H1 (cell line): ENCODE data around the gene GBP6.

Experiments used
- BRCA1 ChIP-seq: IDR thresholded peaks from 2 replicates; pipeline ENCODE4 v1.6.1; 2012; ENCODE audit warnings: low read depth, low read length, improper control_type of control experiment
- CTCF ChIP-seq, 3 experiments: IDR thresholded peaks; 1 replicate in 2 of 3; 2 replicates in 1 of 3; pipeline versions ENCODE4 v1.5.1 to v1.6.1; 2011; ENCODE audit warnings: low read length in 3 of 3, mild to moderate bottlenecking in 3 of 3, inconsistent platforms in 2 of 3, low read depth in 1 of 3, moderate library complexity in 1 of 3; ENCODE audit not compliant: insufficient read depth in 1 of 3; ENCODE audit errors: control extremely low read depth in 1 of 3
- EGR1 ChIP-seq: IDR thresholded peaks from 2 replicates; pipeline ENCODE4 v1.6.1; 2011; ENCODE audit warnings: low read depth, low read length, borderline replicate concordance
- EP300 ChIP-seq, 2 experiments: IDR thresholded peaks; 1 replicate in 1 of 2; 2 replicates in 1 of 2; pipeline ENCODE4 v1.6.1; 2011 to 2012; ENCODE audit warnings: low read depth in 2 of 2, low read length in 2 of 2, mild to moderate bottlenecking in 2 of 2, borderline replicate concordance in 1 of 2, inconsistent platforms in 1 of 2, moderate library complexity in 1 of 2
- EZH2 ChIP-seq: fragments of 200-600 bp; sonication (generic); IDR thresholded peaks from 2 replicates; pipeline ENCODE4 v1.7.1; 2012; ENCODE audit warnings: low read depth, mild to moderate bottlenecking, moderate library complexity, low read length, inconsistent platforms; ENCODE audit not compliant: severe bottlenecking
- HDAC6 ChIP-seq: IDR thresholded peaks from one replicate; pipeline ENCODE4 v1.7.1; 2012; ENCODE audit warnings: low read depth, mild to moderate bottlenecking, inconsistent platforms, low read length, moderate library complexity
- PHF8 ChIP-seq: fragments of 200-600 bp; sonication (generic); conservative IDR thresholded peaks from 2 replicates; pipeline ENCODE4 v1.7.1; 2012; ENCODE audit warnings: low read depth, mild to moderate bottlenecking, inconsistent platforms, low read length, moderate library complexity
- POLR2A ChIP-seq, 2 experiments: IDR thresholded peaks; 1 replicate in 1 of 2; 2 replicates in 1 of 2; pipeline ENCODE4 v1.6.1; 2011; ENCODE audit warnings: low read depth in 2 of 2, low read length in 2 of 2, mild to moderate bottlenecking in 2 of 2; ENCODE audit errors: control extremely low read depth in 1 of 2
- POLR2AphosphoS5 ChIP-seq: IDR thresholded peaks from 2 replicates; pipeline ENCODE4 v1.6.1; 2011; ENCODE audit warnings: low read depth, low read length
- SIN3A ChIP-seq, 2 experiments: IDR thresholded peaks in 1 of 2; conservative IDR thresholded peaks in 1 of 2; 2 replicates each; pipeline ENCODE4 v1.6.1; 2011 to 2012; ENCODE audit warnings: low read length in 2 of 2, improper control_type of control experiment in 1 of 2, low read depth in 1 of 2, mild to moderate bottlenecking in 1 of 2
- YY1 ChIP-seq: IDR thresholded peaks from 2 replicates; pipeline ENCODE4 v1.6.1; 2011; ENCODE audit warnings: low read depth, mild to moderate bottlenecking, low read length

- TF ChIP-seq POLR2A (IDR thresholded peaks at IDR 0.05; ENCODE audit: control extremely low read depth in 1 of 2, low read depth in 2 of 2, low read length in 2 of 2) (no peak), EGR1 (no peak), YY1 (no peak), SIN3A (conservative IDR thresholded peaks at IDR 0.05 in 1 of 2, IDR thresholded peaks at IDR 0.05 in 1 of 2; ENCODE audit: low read depth in 1 of 2, low read length in 2 of 2) (no peak), CTCF (IDR thresholded peaks at IDR 0.05; ENCODE audit: control extremely low read depth in 1 of 3, insufficient read depth in 1 of 3, low read depth in 1 of 3, low read length in 3 of 3) (no peak), POLR2AphosphoS5 (no peak), PHF8 (no peak), EP300 (IDR thresholded peaks at IDR 0.05; ENCODE audit: borderline replicate concordance in 1 of 2, low read depth in 2 of 2, low read length in 2 of 2) (no peak), BRCA1 (no peak), EZH2 (no peak), HDAC6 (no peak)
Observed at GRCh38 chr1:89351597-89352311, 12.1 kb upstream of the GBP6 start.
